Activated B cell treated with CpG ODN at 0.5 μM for 24 hours (primary cell): Measurements from ENCODE around the gene P3H1. TPM values are rescaled to one million over a fixed set of nuclear protein-coding genes. Genes with fewer than 3 reads are reported as not detected.

ENCODE experiments used
- ATAC-seq: fragments of 200-7000 bp; cut with Tn5 transposase; one replicate; pipeline ENCODE4 v1.10.0; 2021; ENCODE audit warnings: low read depth, mild to moderate bottlenecking, moderate library complexity
- CTCF ChIA-PET: fragments of 350-600 bp; sonication (Branson Sonifier 250); formaldehyde crosslinking; loops from one replicate; lab custom pipeline; 2021; ENCODE audit warnings: antibody characterized with exemption; lab: Charles Lee
- POLR2A ChIA-PET: fragments of 350-600 bp; sonication (Branson Sonifier 250); formaldehyde crosslinking; loops from one replicate; lab custom pipeline; 2021; ENCODE audit warnings: antibody characterized with exemption; lab: Charles Lee
- DNase-seq: peaks from one replicate; pipeline ENCODE4 v3.0.0; 2022
- H3K27ac Mint-ChIP-seq: one replicate; pipeline ENCODE4 v1.8.0; 2020; ENCODE audit warnings: mixed read lengths
- H3K27me3 Mint-ChIP-seq: one replicate; pipeline ENCODE4 v1.8.0; 2021; ENCODE audit warnings: mixed read lengths
- H3K36me3 Mint-ChIP-seq: one replicate; pipeline ENCODE4 v1.8.0; 2021; ENCODE audit warnings: low read depth, mixed read lengths
- H3K4me1 Mint-ChIP-seq: one replicate; pipeline ENCODE4 v1.8.0; 2021; ENCODE audit warnings: mixed read lengths
- H3K4me3 Mint-ChIP-seq: one replicate; pipeline ENCODE4 v1.8.0; 2020; ENCODE audit warnings: mild to moderate bottlenecking, mixed read lengths
- H3K9me3 Mint-ChIP-seq: one replicate; pipeline ENCODE4 v1.8.0; 2020; ENCODE audit warnings: mixed read lengths
- intact Hi-C: fragments of 100-400 bp; cut with micrococcal nuclease; formaldehyde crosslinking; loops from one replicate; pipeline ENCODE4 v1.15.1; 2024
- total RNA-seq: library from RNA; stranded (reverse); gene quantifications from 2 replicates; pipeline ENCODE4 v1.2.3, GENCODE V29; 2022
- TF ChIP-seq, protein P1 (sequence below): fragments of 200-600 bp; IDR thresholded peaks from one replicate; pipeline ENCODE4 v1.8.0; 2022; ENCODE audit warnings: antibody characterized with exemption, mild to moderate bottlenecking

P3H1 gene
- total RNA-seq, 1 donor from 2014 or later: 27.1 TPM

DNA sequence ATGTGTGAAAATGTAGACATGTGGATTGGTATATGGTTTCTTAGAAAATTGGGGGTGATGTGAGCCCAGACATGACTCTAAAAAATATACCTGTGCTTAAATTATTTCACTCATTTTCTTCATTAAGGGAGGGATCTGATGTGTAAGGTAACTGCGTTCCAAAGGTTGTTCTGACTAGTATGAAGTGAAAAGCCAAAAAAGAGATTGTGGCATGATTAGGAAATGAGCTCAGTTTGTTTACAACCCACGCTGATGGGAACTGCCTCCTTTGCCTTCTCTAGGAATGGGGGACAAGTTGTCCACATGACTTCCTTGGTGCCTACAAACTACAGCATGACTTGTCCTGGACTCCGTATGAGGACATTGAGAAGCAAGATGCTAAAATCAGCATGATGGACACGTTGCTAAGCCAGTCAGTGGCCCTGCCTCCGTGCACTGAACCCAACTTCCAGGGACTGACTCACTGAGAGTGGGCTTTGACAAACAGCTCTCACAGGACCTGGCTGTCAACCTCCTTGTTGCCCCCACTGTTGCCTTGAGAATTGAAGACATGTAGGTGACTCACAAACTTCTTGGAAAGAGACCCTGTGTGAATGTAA lies 8.2 kb upstream of the P3H1 start:
- TF ChIP-seq, protein P1, sequence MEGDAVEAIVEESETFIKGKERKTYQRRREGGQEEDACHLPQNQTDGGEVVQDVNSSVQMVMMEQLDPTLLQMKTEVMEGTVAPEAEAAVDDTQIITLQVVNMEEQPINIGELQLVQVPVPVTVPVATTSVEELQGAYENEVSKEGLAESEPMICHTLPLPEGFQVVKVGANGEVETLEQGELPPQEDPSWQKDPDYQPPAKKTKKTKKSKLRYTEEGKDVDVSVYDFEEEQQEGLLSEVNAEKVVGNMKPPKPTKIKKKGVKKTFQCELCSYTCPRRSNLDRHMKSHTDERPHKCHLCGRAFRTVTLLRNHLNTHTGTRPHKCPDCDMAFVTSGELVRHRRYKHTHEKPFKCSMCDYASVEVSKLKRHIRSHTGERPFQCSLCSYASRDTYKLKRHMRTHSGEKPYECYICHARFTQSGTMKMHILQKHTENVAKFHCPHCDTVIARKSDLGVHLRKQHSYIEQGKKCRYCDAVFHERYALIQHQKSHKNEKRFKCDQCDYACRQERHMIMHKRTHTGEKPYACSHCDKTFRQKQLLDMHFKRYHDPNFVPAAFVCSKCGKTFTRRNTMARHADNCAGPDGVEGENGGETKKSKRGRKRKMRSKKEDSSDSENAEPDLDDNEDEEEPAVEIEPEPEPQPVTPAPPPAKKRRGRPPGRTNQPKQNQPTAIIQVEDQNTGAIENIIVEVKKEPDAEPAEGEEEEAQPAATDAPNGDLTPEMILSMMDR: no peak
- no peaks in the 10 kb centered on the region for H3K9me3 Mint-ChIP-seq
- no peaks in the 10 kb centered on the region for H3K27me3 Mint-ChIP-seq
- peaks cover 13% of the 10 kb centered on the region for H3K4me1 Mint-ChIP-seq
- no peak overlapping the region for H3K27ac Mint-ChIP-seq
- ATAC-seq (no peak), DNase-seq (no peak)
- intact Hi-C loops: loop anchor here (5.0 kb wide), 1 partner anchor 452 kb away; no protein-coding TSS in a partner anchor
- ChIA-PET POLR2A (no interaction called here), CTCF (interaction anchor here (1.3 to 1.8 kb wide), 2 partner anchors 138 to 299 kb away, joined by 3 to 6 read pairs; no protein-coding TSS in a partner anchor)
- H3K4me3 Mint-ChIP-seq: no peak overlapping the region
- peaks cover 73% of the 10 kb centered on the region for H3K36me3 Mint-ChIP-seq

DNA sequence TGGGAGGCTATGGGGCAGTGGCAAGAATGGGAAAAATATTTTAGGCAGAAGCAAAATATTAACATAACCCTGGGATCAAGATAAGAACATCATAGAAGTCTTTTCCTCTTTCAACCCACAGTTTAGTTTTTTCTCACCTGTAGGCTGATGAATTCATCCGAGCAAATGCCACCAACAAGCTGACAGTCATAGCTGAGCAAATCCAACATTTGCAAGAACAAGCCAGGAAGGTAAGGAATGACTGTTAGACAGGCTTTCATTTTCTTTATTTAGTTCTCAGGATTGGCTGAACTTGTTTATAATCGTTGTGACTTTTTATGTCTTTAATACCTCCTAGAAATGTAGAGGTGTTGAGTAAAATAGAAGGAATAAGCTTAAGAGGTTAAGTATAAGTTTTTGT lies 6.6 kb upstream of the P3H1 start:
- Mint-ChIP-seq H3K27me3 (no peaks in the 10 kb centered on the region), H3K36me3 (peaks cover 67% of the 10 kb centered on the region), H3K4me1 (peaks cover 22% of the 10 kb centered on the region), H3K27ac (no peak overlapping the region), H3K4me3 (no peak overlapping the region), H3K9me3 (no peaks in the 10 kb centered on the region)
- ChIA-PET POLR2A (no interaction called here), CTCF (interaction anchor here (1.3 to 1.8 kb wide), 2 partner anchors 139 to 301 kb away, joined by 3 to 6 read pairs; no protein-coding TSS in a partner anchor)
- no peak for ATAC-seq
- intact Hi-C loops: no loop called here
- TF ChIP-seq, protein P1: no peak
- DNase-seq: no peak

DNA sequence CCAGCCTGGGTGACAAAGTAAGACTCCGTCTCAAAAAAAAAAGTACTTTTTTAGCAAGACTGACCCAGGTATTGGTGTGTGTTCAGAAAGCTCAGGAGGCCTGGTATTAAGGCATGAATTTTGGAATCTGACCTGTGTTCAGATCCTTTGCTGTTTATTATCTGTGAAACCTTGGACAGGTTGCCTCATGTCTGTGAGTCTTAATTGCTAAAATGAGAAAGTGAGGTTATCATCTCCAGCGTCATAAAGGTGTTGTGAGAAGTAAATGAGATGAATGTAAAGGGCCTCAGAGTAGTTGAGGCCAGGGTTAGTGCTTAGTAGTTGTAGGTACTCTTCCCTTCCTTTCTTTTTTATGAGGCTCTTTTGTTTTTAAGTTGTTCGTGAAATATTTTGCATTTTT lies 3.0 kb upstream of the P3H1 start:
- ChIA-PET CTCF (no interaction called here), POLR2A (interaction anchor here (0.9 kb wide), 1 partner anchor 189 kb away, joined by 3 read pairs; the partner anchor contains the start of gene SLC2A1)
- TF ChIP-seq, protein P1: no peak
- peaks cover 38% of the 10 kb centered on the region for H3K36me3 Mint-ChIP-seq
- H3K4me3 Mint-ChIP-seq: no peak overlapping the region
- H3K27me3 Mint-ChIP-seq: no peaks in the 10 kb centered on the region
- DNase-seq (no peak), ATAC-seq (no peak)
- H3K27ac Mint-ChIP-seq: no peak overlapping the region
- intact Hi-C loops: loop anchor here (5.0 kb wide), 2 partner anchors 113 to 877 kb away; partner anchors contain the start of gene PPIH
- H3K4me1 Mint-ChIP-seq: peaks cover 33% of the 10 kb centered on the region
- no peaks in the 10 kb centered on the region for H3K9me3 Mint-ChIP-seq

DNA sequence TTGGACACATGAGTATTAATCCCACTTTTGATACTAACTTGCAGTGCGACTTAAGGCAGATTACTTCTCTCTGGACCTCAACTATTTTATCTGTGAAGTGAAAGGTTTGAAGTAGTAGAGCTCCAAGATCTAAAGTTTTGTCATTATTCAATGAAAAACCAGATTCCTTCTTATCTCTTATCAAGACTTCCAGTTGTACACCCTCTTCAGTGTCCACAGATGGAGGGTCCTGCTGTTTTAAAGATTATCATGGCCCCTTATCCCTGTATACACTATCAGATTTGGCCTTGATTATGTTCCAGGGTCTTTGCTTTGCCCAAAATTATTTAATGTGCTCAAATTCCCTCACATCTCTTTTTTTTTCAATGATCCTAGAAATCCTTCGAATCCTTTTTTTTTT lies 1.3 kb upstream of the P3H1 start:
- ChIA-PET CTCF (interaction anchor here (1.8 kb wide), 1 partner anchor 9 kb away, joined by 6 read pairs; no protein-coding TSS in a partner anchor), POLR2A (interaction anchor here (0.6 to 3.1 kb wide), 4 partner anchors 48 to 580 kb away, joined by 3 to 32 read pairs (median 7); partner anchors contain the start of genes ERMAP and SVBP)
- ATAC-seq (no peak), DNase-seq (no peak)
- Mint-ChIP-seq H3K4me3 (no peak overlapping the region), H3K27ac (peak overlapping the region; percentile 93), H3K4me1 (peaks cover 33% of the 10 kb centered on the region), H3K27me3 (no peaks in the 10 kb centered on the region), H3K9me3 (no peaks in the 10 kb centered on the region), H3K36me3 (peaks cover 22% of the 10 kb centered on the region)
- intact Hi-C loops: loop anchor here (5.0 kb wide), 2 partner anchors 111 to 879 kb away; partner anchors contain the start of gene PPIH
- TF ChIP-seq, protein P1: no peak

DNA sequence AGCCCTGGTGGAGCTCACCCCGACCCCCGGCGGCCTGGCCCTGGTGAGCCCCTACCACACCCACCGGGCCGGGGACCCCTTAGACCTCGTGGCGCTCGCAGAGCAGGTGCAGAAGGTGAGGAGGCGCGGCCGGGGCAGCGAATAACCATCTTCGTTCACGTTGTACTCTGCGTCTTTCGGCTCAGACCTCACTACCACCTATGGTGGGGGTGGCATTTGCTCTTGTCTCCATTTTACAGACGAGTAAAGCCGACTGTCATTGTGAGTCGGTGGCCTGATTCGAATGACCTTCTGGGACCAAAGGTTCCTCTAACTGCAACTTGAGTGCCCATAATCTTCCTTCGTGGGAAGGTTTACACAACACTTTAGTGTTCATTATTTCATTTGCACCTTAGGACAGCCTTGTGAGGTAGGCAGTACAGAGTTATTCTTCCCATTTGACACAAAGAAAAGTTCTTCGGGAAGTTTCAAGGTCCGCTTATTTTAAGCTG lies 727 bp upstream of the P3H1 start:
- Mint-ChIP-seq H3K4me1 (peaks cover 33% of the 10 kb centered on the region), H3K4me3 (no peak overlapping the region), H3K36me3 (peaks cover 19% of the 10 kb centered on the region), H3K27ac (peak overlapping the region; percentile 93), H3K27me3 (no peaks in the 10 kb centered on the region), H3K9me3 (no peaks in the 10 kb centered on the region)
- intact Hi-C loops: loop anchor here (1.0 to 5.0 kb wide), 9 partner anchors 50 to 880 kb away; partner anchors contain the start of genes CFAP57, EBNA1BP2, ERMAP and PPCS
- ATAC-seq (peak; percentile 1), DNase-seq (no peak)
- TF ChIP-seq, protein P1: no peak
- ChIA-PET CTCF (interaction anchor here (1.2 to 1.8 kb wide), 6 partner anchors 10 to 306 kb away, joined by 3 to 8 read pairs (median 4); partner anchors contain the start of genes ERMAP and SVBP), POLR2A (interaction anchor here (0.6 to 3.1 kb wide), 24 partner anchors 9 to 883 kb away, joined by 3 to 48 read pairs (median 6); partner anchors contain the start of genes CCDC30, CFAP57, EBNA1BP2 and ERMAP)
